NCI-H1417 (cell line): ENCODE results near the gene COL1A1.

ENCODE experiments used
- DNase-seq, 3 experiments: peaks; one replicate each; lab custom pipeline; 2025; lab: John Stamatoyannopoulos, UW

Gene COL1A1

GRCh38 chr17:50141745-50142110, 59.7 kb downstream of the COL1A1 start:
- no peak for DNase-seq

GRCh38 chr17:50141026-50141744, 60.2 kb downstream of the COL1A1 start:
- no peak for DNase-seq

DNA sequence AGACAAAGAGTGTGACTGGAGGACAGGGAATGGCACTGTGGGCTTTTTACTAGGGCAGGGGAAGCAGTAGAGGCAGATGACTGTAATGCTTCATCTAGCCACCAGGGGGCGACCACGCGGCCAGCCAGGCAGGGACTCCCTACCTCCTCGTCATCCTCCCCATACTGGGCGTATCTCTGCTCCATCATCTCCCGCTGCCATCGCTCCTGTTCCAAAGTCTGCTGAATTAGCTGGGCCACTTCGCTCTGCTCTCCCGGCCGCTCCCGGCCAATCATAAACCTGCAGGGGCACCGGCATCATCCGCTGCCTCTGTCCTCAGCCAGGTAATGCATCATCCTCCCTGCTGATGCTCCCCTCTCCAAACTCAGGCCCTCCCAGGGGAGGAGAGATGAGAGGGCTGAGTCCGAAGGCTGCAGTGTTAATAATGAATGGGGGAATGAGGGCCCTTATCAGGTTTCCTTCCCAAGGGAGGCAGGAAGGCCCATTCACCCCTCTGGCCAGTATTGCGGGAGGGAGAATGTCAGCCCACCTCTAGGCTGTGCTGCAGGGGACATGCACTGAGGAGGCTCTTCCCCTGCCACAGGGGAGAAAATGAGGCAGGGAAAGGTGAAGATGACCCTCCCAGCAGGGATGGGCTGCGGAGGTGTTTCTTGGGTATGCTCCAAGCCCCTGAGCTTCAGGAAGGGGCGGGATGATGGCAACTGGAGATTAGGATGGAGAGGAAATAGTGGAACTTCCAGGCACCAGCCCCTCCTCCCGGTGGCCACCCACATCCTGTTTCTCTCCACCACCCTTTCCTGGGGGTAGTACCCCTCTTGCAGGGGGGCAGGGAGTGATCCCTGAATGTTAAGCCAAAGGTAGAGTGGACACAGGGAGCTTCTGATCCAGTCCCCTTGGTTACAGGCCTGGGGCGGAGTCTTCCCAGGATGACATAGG, 61.2 kb downstream of the COL1A1 start:
- DNase-seq = peak; percentile 11 to 57 (median 27)

DNA sequence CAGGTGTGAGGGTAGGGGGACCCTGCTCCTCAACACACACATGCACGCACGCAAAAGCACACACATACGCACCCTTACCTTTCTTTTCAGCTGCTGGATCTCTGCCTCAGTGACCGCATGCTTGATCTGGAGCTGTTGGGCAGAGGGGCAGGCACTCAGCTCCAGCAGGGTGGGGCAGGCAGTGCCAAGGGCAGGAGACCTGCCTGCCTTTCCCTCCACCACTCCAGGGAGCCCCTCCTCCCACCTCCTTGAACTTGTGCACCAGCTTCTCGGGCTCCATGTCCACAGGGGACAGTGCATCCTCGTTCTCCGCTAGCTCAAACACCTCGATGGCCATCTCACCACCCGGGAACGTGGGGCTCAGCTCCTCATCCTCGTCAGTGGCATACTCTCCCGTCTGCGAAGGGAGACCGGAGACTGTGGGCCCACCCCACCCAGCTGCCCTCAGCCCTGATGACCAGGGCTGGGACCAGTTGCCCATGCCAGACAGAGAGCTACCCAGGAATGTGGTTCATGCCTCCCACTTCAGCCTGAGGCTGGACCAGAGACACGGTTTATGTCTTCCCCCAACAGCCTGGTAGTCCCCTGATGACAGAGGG, 62.1 kb downstream of the COL1A1 start:
- DNase-seq = no peak

- no peak for DNase-seq
Observed at GRCh38 chr17:50137042-50137441, 64.4 kb downstream of the COL1A1 start.

- no peak for DNase-seq
Observed at GRCh38 chr17:50136096-50136687, 65.2 kb downstream of the COL1A1 start.

DNA sequence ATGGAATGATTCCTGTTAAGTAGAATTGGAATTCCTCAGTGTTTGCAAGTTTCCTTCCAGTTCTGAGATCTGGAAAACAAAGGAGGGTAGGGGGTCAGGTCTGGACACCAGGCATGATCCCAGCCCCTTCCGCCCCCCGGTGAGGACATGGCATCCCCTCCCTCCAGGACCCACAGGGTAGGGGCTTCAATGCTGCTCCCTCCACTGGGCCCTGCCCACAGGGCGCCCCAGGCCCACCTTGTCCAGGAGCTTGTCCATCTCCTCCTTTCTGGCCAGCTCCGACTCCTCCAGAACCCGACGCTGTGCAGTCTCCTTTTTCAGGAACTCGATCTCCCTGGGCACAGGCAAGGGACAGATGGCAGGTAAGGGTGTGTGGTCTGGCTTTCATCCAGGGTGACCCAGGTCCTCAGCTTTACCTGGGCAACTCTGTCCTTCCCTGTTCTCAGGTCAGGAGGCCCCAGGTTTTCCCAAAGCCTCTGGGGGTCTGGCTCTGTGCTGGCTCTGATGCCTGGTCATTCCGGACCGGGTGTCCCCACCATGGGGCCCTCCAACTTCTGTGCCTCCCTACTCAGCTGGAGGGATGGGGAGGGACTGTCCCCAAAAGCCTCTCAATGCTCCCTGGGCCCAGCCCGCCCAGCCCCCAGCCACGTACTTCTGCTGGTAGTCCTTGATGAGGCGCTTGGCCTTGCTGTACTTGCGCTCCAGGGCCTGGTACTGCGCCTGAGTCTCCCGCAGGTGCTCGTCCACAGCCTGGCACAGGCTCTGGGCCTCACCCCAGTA, 65.9 kb downstream of the COL1A1 start:
- no peak for DNase-seq

DNA sequence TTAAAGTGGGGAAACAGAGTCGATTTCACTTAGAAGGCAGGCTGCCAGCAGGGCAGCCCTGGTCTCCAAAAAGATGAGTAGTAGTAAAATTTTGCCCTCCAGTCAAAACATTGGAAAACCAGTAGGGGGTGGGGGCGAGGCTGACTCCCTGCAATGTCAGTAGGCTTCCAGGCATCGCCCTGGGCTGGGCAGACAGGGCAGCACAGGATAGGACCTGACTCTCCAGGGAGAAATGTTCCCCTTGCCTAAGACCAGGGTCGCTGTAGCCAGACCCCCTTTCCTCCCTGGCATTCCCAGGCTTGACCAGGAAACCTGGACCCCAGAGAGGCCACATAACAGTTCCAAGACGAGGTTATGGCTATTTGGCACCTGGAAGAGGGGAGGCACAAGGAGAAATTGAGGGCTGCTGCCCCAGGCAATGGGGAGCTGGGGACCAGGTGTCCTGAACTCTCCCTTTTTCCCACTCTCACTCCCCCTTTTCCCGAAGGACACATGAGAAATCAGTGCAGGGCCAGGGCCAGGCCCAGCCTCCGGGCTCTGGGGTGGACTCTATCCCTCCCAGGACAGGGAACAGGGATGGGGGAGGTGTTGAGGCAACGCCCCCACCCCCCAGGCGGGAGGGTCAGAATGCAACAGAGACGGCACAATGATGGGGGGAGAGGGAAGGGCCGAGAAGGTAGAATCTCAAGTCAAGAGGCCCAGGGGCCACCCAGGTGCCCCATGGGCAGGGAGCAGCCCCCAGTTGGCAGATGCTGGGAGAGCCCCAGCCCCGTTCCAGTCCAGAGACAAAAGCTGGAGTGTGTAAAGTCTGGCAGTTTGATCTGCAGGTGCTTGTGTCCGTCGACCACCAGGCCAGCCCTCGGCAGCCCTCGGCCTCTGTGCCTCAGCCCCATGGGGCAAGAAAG, 67.0 kb downstream of the COL1A1 start:
- no peak for DNase-seq

- DNase-seq = no peak
Observed at GRCh38 chr17:50133769-50134099, 67.7 kb downstream of the COL1A1 start.
